Inferior parietal cortex (tissue), 1 donor: ENCODE measurements around the gene PLIN1.
"Not testable (repeated sequence)": the region's sequence is repeated elsewhere in the genome, so short reads cannot be mapped to it uniquely, and the experiment has no call there.

Source experiments
- DNase-seq: peaks from one replicate; pipeline ENCODE4 v3.0.0-alpha.2; 2016; ENCODE audit errors: extremely low spot score

The PLIN1 gene, protein sequence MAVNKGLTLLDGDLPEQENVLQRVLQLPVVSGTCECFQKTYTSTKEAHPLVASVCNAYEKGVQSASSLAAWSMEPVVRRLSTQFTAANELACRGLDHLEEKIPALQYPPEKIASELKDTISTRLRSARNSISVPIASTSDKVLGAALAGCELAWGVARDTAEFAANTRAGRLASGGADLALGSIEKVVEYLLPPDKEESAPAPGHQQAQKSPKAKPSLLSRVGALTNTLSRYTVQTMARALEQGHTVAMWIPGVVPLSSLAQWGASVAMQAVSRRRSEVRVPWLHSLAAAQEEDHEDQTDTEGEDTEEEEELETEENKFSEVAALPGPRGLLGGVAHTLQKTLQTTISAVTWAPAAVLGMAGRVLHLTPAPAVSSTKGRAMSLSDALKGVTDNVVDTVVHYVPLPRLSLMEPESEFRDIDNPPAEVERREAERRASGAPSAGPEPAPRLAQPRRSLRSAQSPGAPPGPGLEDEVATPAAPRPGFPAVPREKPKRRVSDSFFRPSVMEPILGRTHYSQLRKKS

DNA sequence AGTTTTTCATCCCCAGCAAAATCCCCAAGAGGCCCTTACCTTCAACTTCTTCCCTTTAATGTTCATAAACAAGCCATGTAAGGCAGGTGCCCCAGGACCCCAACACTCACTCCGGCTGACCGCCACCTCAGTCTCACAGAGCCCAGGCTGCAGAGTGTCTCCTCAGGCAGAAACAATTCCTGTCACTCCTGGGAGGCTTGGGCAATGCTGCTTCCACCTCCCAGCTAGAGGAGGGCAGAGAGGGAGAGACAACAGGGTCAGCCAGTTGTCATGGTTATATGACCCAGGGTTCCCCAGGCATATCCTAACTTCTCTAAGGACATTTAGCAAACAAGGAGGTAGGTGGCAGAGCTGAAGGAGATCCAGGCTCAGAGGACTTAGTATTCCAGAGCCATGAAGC is at the start of gene PLIN1:
Gene PLIN1, minus strand, starts transcription at position 156 of the 400 bp plus-strand sequence. CDS start 1,878 bp downstream, outside the sequence.
- DNase-seq, result no peak

DNA sequence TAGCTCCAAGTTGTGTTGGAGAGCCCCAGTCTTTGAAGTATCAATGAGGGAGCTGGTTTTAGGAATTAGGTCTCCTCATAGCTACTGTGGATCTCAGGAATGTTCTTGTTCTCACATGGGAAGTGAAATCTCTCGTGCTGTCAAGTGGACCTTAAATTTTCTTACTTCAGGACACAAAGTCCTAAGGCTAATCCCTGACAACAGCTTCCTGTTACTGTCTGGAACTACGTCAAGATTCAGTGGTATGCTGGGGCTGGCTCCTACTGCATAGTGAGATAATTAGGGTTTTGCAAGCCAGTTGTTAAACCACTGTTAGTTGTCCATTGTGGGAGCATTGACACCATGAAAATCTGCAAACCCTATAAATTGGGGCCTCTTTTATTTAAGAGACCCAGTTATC is 49.1 kb upstream of the PLIN1 start:
- DNase-seq, result no peak

DNA sequence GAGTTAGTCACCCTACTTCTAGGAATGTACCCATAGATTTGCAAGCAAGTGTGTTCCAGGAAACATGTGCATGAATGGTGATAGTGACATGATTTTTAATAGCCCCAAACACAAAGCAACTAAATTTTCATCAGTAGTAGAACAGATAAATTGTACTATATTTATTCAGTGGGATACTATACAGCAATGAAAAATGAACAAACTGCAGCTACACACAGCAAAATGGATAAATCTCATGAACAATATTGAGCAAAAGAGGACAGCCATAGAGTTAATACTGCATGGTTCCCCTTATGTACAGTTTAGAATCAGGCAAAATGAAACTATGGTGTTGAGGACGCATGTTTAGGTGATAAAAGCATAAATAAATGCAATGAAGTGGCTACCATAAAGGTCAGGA is 45.9 kb upstream of the PLIN1 start:
- no peak for DNase-seq

DNA sequence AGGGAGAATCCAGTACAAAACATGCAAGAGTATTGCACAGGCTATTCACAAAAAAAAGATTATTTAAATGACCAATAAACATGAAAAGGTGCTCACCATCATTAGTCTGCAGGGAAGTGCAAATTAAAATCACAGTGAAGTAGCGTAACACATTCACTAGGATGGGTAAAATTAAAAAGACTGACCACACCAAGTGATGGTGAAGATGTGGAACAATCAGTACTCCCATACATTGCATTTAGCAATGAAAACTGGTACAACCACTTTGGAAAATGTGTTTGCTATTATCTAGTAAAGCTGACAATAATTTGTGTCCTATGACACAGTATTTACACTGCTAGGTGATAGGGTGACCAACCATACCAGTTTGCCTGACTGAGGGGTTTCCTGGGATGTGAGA is 45.5 kb upstream of the PLIN1 start:
- DNase-seq, result no peak

DNA sequence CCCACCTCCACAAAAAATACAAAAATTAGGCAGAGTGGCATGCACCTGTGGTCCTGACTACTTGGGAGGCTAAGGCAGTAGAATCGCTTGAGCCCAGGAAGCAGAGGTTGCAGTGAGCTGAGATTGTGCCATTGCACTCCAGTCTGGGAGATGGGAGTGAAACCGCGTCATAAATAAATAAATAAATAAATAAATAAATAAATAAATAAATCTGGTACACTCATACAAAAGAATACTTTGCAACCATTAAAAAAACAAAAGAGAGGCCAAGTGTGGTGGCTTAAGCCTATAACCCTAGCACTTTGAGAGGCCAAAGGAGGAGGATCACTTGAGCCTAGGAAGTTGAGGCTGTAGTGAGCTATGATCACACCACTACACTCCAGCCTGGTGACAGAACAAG is 43.9 kb upstream of the PLIN1 start:
- DNase-seq, result no peak

DNA sequence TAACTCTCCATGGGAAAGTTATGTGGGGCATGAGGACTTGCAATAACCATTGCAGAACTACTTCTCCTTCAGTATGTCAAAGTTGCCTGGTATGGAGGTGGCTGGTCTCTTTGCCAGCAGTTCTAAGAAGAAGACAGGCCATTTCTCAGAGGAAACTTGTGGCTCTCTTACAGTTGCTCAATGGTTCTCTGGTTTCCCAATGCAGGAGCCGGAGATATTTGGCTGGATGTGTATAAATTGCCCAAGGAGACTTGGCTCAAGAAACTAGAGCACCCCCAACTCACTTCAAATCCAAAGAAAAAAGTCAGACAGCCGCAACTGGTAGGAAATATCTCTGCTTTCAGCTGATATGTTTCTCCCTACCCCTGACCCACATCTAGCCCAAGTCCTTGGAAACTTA is 35.6 kb upstream of the PLIN1 start:
- no peak for DNase-seq

DNA sequence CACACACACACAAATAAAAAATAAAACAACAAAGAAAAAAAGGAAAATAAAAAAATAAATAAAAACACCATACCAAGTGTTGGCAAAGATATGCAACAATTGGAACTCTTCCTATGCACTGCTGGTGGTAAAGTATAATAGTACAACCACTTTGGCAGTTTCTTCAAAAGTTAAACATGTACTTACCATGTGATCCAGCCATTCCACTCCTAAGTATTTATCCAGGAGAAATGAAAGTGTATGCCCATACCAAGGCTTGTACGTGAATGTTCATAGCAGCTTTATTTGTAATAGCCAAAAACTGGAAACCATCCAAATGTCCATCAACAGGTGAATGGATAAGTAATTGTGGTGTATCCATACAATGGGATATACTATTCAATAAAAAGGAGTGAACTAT is 28.4 kb upstream of the PLIN1 start:
- no peak for DNase-seq

DNA sequence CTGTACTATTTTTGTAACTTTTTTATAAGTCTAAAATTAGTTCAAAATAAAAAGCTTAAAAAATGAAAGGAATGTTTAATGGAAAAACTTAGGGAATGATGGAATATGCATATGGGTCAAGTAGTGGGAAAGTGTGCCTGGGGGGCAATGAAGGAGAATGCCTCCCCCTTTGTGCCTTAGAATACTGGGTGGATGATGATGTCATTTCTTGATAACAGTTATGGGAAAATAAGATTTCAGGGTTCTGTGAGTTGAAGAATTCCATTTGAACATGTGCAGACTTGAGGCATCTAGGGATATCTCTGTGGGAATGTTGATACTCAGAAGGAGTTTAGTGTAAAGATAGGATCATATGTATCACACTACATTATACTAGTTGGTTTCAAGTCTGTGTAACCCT is 25.2 kb upstream of the PLIN1 start:
- no peak for DNase-seq

DNA sequence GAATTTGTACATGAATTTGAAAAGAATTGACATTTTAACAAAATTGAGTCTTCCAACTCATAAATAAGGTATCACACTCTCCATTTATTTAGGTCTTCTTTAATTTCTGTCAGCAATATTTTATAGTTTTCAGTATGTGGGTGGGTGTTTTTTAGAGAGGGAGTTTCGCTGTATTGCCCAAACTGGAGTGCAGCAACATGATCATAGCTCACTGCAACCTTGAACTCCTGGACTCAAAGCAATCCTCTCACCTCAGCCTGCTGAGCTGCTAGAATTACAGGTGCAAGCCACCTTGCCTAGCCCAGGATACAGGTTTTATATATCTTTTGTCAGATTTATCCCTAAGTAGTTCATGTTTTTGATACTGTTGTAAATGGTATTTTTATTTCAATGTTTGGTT is 16.0 kb upstream of the PLIN1 start:
- no peak for DNase-seq

DNA sequence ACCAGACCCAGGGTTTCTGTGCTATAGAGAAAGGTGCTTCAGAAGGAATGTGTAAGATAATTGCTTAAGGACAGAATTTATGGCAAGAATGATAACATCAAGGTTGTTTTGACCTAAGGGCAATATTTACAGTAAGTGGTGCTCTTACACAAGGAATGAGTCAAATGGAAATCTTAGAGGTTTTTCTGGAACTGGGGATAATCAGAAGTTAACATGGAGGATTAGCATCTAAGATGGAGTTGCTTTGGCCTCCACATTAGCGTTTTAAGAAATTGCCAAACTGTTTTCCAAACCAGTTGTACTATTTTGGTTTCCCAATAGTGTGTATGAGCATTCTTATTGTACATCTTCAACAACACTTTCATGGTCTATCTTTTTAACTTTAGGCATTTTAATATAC is 14.5 kb upstream of the PLIN1 start:
- no peak for DNase-seq

DNA sequence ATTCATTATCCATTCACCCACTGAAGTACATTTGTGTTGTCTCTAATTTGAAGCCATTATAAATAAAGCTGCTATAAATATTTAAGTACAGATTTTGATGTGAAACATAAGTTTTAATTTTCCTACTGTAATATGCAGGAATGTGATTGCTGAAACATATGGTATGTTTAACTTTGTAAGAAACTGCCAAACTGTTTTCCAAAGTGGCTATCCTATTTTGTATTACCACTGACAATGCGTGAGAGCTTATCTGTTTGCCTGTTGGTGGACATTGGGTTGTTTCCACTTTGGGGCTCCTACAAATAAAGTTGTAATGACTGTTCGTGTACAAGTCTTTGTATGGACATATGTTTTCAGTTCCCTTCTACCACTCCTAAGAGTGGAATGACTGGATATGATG is 13.9 kb upstream of the PLIN1 start:
- DNase-seq, result no peak

DNA sequence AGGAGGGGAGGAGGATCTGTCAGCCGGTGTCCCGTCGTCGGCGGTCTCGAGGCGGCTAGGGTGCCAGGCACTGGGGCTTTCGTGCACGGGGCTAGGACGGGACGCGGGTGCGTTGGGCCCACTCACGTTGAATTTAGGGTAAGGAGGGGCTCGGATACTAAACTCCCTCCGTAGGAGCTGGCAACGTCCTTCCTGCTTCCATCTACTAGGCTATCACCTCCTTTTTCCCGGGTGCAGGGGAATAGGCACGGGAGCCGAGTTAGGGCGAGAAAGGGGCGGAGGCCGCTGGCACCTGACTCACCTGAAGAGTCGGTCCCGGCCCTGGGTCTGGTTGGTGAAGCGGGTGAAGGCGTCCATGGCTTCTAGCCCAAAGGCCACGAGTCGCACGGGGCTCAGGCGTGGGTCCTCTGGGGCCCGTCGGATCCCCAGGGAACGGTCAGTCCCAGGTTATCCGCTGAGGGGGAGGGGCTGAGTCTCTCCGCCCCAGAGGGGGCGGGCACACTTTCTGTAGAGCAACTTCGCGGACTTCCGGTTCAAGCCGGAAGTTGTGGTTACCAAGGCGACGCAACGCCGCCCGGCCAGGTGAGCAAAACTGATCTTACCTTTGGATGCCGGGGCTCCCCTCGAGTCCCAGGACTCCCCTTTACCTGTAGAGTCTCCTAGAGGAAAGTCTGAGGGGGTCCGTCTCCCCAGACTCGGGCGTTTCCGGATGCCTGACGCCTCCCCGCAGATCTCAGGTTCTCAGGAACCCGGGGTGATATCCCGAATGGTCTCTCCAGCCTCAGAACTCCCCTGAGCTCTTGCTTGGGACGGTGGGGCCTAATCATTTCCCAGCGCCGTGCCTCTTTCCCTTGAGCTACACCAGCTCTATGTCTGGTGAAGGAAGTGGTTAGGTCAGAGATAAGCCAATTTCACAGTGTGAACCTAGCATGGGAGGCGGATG is 11.4 kb upstream of the PLIN1 start, which contains the start of the genes PEX11A and WDR93:
Gene PEX11A, minus strand, starts transcription at position 479 of the 943 bp plus-strand sequence. Its CDS starts 122 bp downstream, at position 357.
Gene WDR93, plus strand, starts transcription at position 536 of the 943 bp plus-strand sequence. CDS start 10,936 bp downstream, outside the sequence.
- DNase-seq, result peak; percentile 61

DNA sequence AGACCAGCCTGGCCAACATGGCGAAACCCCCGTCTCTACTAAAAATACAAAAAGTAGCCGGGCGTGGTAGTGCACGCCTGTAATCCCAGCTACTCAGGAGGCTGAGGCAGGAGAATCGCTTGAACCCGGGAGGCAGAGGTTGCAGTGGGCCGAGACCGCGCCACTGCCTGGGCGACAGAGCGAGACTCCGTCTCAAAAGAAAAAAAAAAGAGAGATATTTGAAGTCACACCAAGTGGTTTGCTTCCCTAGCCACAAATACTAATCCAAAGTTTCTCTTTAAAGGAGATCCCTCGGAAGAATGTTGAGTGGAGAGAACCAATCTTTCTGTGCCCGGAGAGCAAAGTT is 10.7 kb upstream of the PLIN1 start:
- not testable (repeated sequence) for DNase-seq

DNA sequence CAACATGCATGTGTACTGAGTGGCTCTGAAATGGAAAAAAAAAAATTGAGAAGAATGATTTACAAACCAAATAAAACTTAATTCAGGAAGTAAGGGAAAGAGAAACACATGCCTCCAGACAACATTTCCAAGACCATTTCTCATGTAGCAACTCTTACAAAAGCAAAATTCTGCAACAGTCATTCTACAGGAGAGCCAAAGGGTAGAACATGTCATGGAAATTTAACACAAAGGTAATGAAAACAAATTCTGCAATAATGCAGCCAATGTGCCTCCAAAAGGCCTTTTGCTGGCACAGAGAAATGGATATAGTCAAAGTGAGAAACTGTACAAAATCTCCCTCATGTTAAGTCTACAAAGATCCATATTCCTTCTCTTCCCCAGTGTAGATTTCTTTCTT is 7.4 kb upstream of the PLIN1 start:
- no peak for DNase-seq

DNA sequence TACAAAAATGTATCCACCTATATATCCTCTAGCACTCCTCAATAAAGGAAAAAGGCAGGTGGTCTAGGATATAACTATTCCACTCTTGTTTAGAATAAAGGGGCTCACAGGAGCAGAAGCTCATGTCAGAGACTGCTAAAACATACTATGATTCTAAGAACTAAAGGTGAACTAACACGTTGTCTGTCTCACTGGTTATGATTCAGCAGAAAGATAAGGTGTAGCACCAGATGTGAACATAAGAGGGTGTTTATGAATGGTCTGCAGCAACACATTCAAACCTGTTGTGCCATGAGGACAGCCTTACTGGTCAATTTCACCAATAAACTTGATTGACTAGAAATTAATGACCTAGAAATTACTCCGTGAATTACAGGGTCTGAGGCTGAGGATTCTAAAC is 6.8 kb upstream of the PLIN1 start:
- no peak for DNase-seq

DNA sequence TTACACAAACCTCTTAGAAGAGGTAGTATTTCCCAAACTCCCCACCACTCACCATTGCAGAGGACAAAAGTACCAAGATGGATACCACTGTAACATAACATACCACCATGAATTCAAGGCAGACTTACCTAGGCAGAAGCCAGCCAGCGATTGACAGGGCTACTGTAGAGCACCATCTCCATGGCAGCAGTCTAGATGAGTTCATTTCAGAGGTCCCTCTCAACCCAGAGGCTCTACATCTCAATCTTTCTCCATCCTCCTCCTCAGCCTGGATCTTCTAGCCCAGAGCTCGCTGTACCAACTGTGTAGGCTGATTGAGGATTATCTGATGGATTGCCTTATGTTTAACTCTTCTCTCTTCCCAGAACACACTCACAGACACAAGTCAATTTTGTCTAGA is 2.0 kb upstream of the PLIN1 start:
- no peak for DNase-seq

DNA sequence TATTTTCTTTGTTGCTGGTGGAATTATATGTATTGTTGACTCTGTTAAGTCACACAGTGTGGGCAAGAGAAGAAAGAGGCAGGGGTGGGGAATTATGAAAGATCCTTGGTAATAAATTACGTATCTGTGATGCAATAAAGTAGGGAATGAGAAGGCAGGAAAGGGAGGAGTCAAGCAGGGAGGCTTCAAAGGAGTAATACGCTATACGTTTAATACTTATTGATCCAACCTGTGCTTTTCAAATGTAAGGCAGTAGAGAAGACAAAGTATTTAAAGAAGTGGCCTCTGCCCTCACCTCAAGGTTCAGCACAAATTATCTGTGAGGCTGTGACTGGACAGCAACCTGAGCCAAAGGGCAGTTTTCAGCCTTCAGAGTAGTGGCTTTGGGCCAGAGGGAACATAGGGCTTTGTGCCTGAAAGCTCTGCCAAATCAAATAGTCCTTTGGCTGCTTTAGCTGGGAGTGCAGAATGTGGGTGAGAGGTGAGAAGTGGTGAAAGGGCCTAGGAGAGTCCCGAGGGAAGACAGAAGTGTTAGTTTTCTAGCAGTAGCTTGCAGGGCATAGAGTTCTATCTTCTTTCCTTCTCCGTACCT is 1.2 kb upstream of the PLIN1 start:
- DNase-seq, result no peak

DNA sequence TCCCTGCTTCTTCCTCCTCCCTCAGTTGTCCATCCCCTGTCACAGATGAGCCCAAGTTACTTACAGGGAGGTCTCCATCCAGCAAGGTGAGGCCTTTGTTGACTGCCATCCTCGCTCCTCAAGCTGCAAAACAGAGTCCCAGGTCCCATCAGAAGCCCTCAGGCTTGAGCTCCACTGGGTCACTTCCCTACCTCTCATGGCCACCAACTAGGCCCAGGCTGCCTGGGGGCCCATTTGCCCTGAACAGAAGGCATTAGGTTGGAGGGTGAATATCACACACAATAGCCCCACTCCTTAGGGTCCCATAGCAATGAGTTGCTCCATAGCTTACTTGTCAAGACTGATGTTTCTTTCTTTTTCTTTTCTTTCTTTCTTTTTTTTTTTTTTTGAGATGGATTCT is 1.8 kb downstream of the PLIN1 start:
- DNase-seq, result no peak

DNA sequence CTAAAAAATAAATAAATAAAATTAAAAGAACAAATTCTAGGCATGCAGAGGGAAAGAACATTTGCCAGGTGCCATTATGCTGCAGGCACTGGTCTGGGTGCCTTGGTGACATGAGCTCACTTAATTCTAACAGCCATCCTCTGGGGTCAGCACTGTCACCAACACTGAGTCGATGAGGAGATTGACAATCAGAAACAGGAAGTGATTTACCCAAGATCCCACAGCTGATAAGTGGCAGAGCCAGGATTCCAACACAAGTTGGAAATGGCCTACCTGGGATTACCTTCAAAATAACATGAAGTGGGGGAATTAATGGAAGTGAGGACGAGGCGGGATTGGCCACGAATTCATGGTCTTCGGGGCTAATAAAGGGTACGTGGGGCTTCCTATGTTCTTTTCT is 3.6 kb downstream of the PLIN1 start:
- no peak for DNase-seq

DNA sequence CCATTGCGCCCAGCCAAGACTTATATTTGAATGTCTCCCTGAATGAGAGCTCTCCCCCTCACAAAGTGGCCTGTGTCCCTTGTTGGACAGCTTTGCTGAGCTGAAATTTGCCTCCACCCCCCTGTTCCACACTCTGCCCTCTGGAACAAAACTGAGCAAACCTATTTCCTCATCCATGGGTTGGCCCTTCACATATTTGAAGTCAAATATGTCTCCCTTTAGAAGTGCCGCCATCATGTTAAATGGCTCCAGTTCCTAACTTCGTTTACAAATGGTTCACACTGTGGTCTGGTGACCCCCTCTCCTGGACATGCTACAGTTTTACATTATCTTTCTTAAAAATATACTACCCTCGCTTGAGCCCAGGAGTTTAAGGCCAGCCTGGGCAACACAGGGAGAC is 4.6 kb downstream of the PLIN1 start:
- no peak for DNase-seq

DNA sequence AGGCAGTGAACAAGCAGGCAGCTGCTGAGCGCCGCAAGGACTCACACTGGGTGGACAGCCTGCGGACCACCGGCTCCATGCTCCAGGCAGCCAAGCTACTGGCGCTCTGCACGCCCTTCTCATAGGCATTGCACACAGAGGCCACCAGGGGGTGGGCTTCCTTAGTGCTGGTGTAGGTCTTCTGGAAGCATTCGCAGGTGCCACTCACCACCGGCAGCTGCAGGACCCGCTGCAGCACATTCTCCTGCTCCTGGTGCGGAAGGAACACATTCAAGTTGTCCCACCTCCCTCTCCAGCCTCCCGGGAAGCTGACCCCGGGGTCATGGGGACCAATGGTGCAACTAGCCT is 6.0 kb downstream of the PLIN1 start:
- no peak for DNase-seq
